Activated CD4-positive, alpha-beta memory T cell treated with anti-CD3 and anti-CD28 coated beads, Interleukin-2, amount 10 ng/mL, durations not matched to agents 7 days and 5 days (primary cell): ENCODE results near the gene ERLEC1. TPM values are rescaled to one million over a fixed set of nuclear protein-coding genes. Genes with fewer than 3 reads are reported as not detected.
"Not testable (repeated sequence)": the region's sequence is repeated elsewhere in the genome, so short reads cannot be mapped to it uniquely, and the experiment has no call there.

Source experiments
- CTCF ChIA-PET: fragments of 350-600 bp; sonication (Branson Sonifier 250); formaldehyde crosslinking; loops from one replicate; lab custom pipeline; 2021; ENCODE audit warnings: antibody characterized with exemption, inconsistent platforms; lab: Charles Lee
- POLR2A ChIA-PET: fragments of 350-600 bp; sonication (Branson Sonifier 250); formaldehyde crosslinking; loops from one replicate; lab custom pipeline; 2021; ENCODE audit warnings: antibody characterized with exemption; lab: Charles Lee
- DNase-seq: peaks from one replicate; pipeline ENCODE4 v3.0.0-alpha.2; 2020
- H3K27ac Mint-ChIP-seq: one replicate; pipeline ENCODE4 v1.8.0; 2021; ENCODE audit warnings: mild to moderate bottlenecking, mixed read lengths
- H3K27me3 Mint-ChIP-seq: one replicate; pipeline ENCODE4 v1.8.0; 2021; ENCODE audit warnings: mixed read lengths
- H3K36me3 Mint-ChIP-seq: one replicate; pipeline ENCODE4 v1.8.0; 2021; ENCODE audit warnings: low read depth, mixed read lengths
- H3K4me1 Mint-ChIP-seq: one replicate; pipeline ENCODE4 v1.8.0; 2021; ENCODE audit warnings: mixed read lengths
- H3K4me3 Mint-ChIP-seq: one replicate; pipeline ENCODE4 v1.8.0; 2021; ENCODE audit warnings: mild to moderate bottlenecking, mixed read lengths
- H3K9me3 Mint-ChIP-seq: one replicate; pipeline ENCODE4 v1.8.0; 2021; ENCODE audit warnings: mixed read lengths
- total RNA-seq, 2 experiments: library from RNA; stranded (reverse); gene quantifications; one replicate each; pipeline ENCODE4 v1.2.3, GENCODE V29; 2021

ERLEC1 gene
- total RNA-seq, 2 experiments from 2014 or later, result 32.6 to 33.3 TPM

GRCh38 chr2:53821810-53822209 lies 35.0 kb downstream of the ERLEC1 start:
- Mint-ChIP-seq H3K4me3 (no peak overlapping the region), H3K4me1 (no peaks in the 10 kb centered on the region), H3K27ac (no peak overlapping the region), H3K9me3 (no peaks in the 10 kb centered on the region), H3K27me3 (no peaks in the 10 kb centered on the region), H3K36me3 (peaks cover 12% of the 10 kb centered on the region)
- POLR2A ChIA-PET, result no interaction called here
- CTCF ChIA-PET, result no interaction called here
- no peak for DNase-seq

- H3K27me3 Mint-ChIP-seq, H3K36me3 Mint-ChIP-seq: not testable (repeated sequence)
- CTCF ChIA-PET, result interaction anchor here (0.7 kb wide), 1 partner anchor 52 kb away, joined by 4 read pairs; no protein-coding TSS in a partner anchor
Observed at GRCh38 chr2:53823639-53824038, 36.8 kb downstream of the ERLEC1 start.

GRCh38 chr2:53826030-53826410 lies 39.2 kb downstream of the ERLEC1 start:
- Mint-ChIP-seq H3K4me1 (no peaks in the 10 kb centered on the region), H3K27me3 (no peaks in the 10 kb centered on the region), H3K36me3 (no peaks in the 10 kb centered on the region), H3K27ac (no peak overlapping the region), H3K9me3 (no peaks in the 10 kb centered on the region), H3K4me3 (no peak overlapping the region)
- POLR2A ChIA-PET, result no interaction called here
- DNase-seq, result no peak
- CTCF ChIA-PET, result no interaction called here

More at GRCh38 chr2:53823639-53824038, 36.8 kb downstream of the ERLEC1 start:
- POLR2A ChIA-PET, H3K9me3 Mint-ChIP-seq, H3K4me3 Mint-ChIP-seq, H3K27ac Mint-ChIP-seq, H3K4me1 Mint-ChIP-seq: not testable (repeated sequence)
- peak; percentile 21 for DNase-seq

GRCh38 chr2:53826587-53827397 lies 39.9 kb downstream of the ERLEC1 start:
- H3K9me3 Mint-ChIP-seq, result no peaks in the 10 kb centered on the region
- ChIA-PET POLR2A (no interaction called here), CTCF (no interaction called here)
- no peaks in the 10 kb centered on the region for H3K36me3 Mint-ChIP-seq
- no peak for DNase-seq
- H3K27me3 Mint-ChIP-seq, result no peaks in the 10 kb centered on the region
- H3K27ac Mint-ChIP-seq, result no peak overlapping the region
- H3K4me3 Mint-ChIP-seq, result no peak overlapping the region
- H3K4me1 Mint-ChIP-seq, result no peaks in the 10 kb centered on the region

GRCh38 chr2:53827398-53828175 lies 40.7 kb downstream of the ERLEC1 start:
- Mint-ChIP-seq H3K27me3 (no peaks in the 10 kb centered on the region), H3K4me3 (no peak overlapping the region), H3K36me3 (no peaks in the 10 kb centered on the region), H3K9me3 (no peaks in the 10 kb centered on the region), H3K4me1 (no peaks in the 10 kb centered on the region), H3K27ac (no peak overlapping the region)
- DNase-seq, result no peak
- ChIA-PET POLR2A (no interaction called here), CTCF (no interaction called here)

- no peaks in the 10 kb centered on the region for H3K36me3 Mint-ChIP-seq
- H3K4me3 Mint-ChIP-seq, result no peak overlapping the region
- H3K9me3 Mint-ChIP-seq, result no peaks in the 10 kb centered on the region
Observed at GRCh38 chr2:53828331-53828730, 41.5 kb downstream of the ERLEC1 start.

GRCh38 chr2:53829273-53829979 lies 42.6 kb downstream of the ERLEC1 start:
- ChIA-PET CTCF (no interaction called here), POLR2A (no interaction called here)
- H3K27ac Mint-ChIP-seq, result no peak overlapping the region
- no peak overlapping the region for H3K4me3 Mint-ChIP-seq
- H3K36me3 Mint-ChIP-seq, result peaks cover 8% of the 10 kb centered on the region
- no peak for DNase-seq
- no peaks in the 10 kb centered on the region for H3K27me3 Mint-ChIP-seq
- no peaks in the 10 kb centered on the region for H3K4me1 Mint-ChIP-seq
- H3K9me3 Mint-ChIP-seq, result no peaks in the 10 kb centered on the region

More at GRCh38 chr2:53828331-53828730, 41.5 kb downstream of the ERLEC1 start:
- Mint-ChIP-seq H3K27ac (no peak overlapping the region), H3K4me1 (no peaks in the 10 kb centered on the region), H3K27me3 (no peaks in the 10 kb centered on the region)
- ChIA-PET POLR2A (no interaction called here), CTCF (no interaction called here)
- DNase-seq, result no peak

GRCh38 chr2:53829980-53830290 lies 43.1 kb downstream of the ERLEC1 start:
- CTCF ChIA-PET, H3K27me3 Mint-ChIP-seq: not testable (repeated sequence)

GRCh38 chr2:53840580-53840979 lies 53.7 kb downstream of the ERLEC1 start:
- Mint-ChIP-seq H3K4me3 (no peak overlapping the region), H3K4me1 (peaks cover 4% of the 10 kb centered on the region), H3K36me3 (no peaks in the 10 kb centered on the region), H3K9me3 (peaks cover 2% of the 10 kb centered on the region), H3K27ac (no peak overlapping the region), H3K27me3 (no peaks in the 10 kb centered on the region)
- ChIA-PET CTCF (interaction anchor here (0.6 kb wide), 1 partner anchor 30 kb away, joined by 3 read pairs; no protein-coding TSS in a partner anchor), POLR2A (interaction anchor here (1.8 kb wide), 1 partner anchor 64 kb away, joined by 3 read pairs; no protein-coding TSS in a partner anchor)
- DNase-seq, result no peak

More at GRCh38 chr2:53829980-53830290, 43.1 kb downstream of the ERLEC1 start:
- H3K9me3 Mint-ChIP-seq, H3K4me1 Mint-ChIP-seq, DNase-seq, POLR2A ChIA-PET, H3K4me3 Mint-ChIP-seq, H3K27ac Mint-ChIP-seq, H3K36me3 Mint-ChIP-seq: not testable (repeated sequence)

- H3K27ac Mint-ChIP-seq, H3K9me3 Mint-ChIP-seq, H3K27me3 Mint-ChIP-seq, H3K4me3 Mint-ChIP-seq, H3K4me1 Mint-ChIP-seq, POLR2A ChIA-PET, DNase-seq, CTCF ChIA-PET, H3K36me3 Mint-ChIP-seq: not testable (repeated sequence)
Observed at GRCh38 chr2:53841651-53842050, 54.8 kb downstream of the ERLEC1 start.

GRCh38 chr2:53842891-53843290 lies 56.0 kb downstream of the ERLEC1 start:
- no peak for DNase-seq
- Mint-ChIP-seq H3K9me3 (no peaks in the 10 kb centered on the region), H3K27me3 (no peaks in the 10 kb centered on the region), H3K27ac (no peak overlapping the region), H3K4me3 (no peak overlapping the region), H3K4me1 (peaks cover 4% of the 10 kb centered on the region), H3K36me3 (no peaks in the 10 kb centered on the region)
- ChIA-PET POLR2A (no interaction called here), CTCF (interaction anchor here (0.6 to 0.7 kb wide), 2 partner anchors 144 to 222 kb away, joined by 3 read pairs; no protein-coding TSS in a partner anchor)

GRCh38 chr2:53843595-53843994 lies 56.8 kb downstream of the ERLEC1 start:
- CTCF ChIA-PET, result no interaction called here
- Mint-ChIP-seq H3K27me3 (no peaks in the 10 kb centered on the region), H3K27ac (no peak overlapping the region)

GRCh38 chr2:53848062-53848461 lies 61.2 kb downstream of the ERLEC1 start:
- H3K27ac Mint-ChIP-seq, result no peak overlapping the region
- H3K27me3 Mint-ChIP-seq, result no peaks in the 10 kb centered on the region
- DNase-seq, result no peak
- ChIA-PET POLR2A (no interaction called here), CTCF (no interaction called here)
- H3K4me1 Mint-ChIP-seq, result no peaks in the 10 kb centered on the region
- no peaks in the 10 kb centered on the region for H3K9me3 Mint-ChIP-seq
- no peak overlapping the region for H3K4me3 Mint-ChIP-seq
- peaks cover 6% of the 10 kb centered on the region for H3K36me3 Mint-ChIP-seq

More at GRCh38 chr2:53843595-53843994, 56.8 kb downstream of the ERLEC1 start:
- no peaks in the 10 kb centered on the region for H3K36me3 Mint-ChIP-seq
- DNase-seq, result no peak
- no peaks in the 10 kb centered on the region for H3K9me3 Mint-ChIP-seq
- no peak overlapping the region for H3K4me3 Mint-ChIP-seq
- H3K4me1 Mint-ChIP-seq, result peaks cover 4% of the 10 kb centered on the region
- POLR2A ChIA-PET, result no interaction called here
